CD4-positive, alpha-beta T cell treated with Interleukin-6 at 100 ng/mL for 8 hours (primary cell): ENCODE measurements around the gene RFK.
A peak's percentile ranks its signal among the peaks of the same experiment; 100 is the strongest.

Experiments
- DNase-seq: peaks from one replicate; pipeline ENCODE4 v3.0.0-alpha.2; 2020; ENCODE audit warnings: mixed read lengths, low spot score

Gene RFK

GRCh38 chr9:76412638-76413037 is 18.4 kb upstream of the RFK start:
- DNase-seq: no peak

- DNase-seq: no peak
These were observed 11.6 kb upstream of the RFK start for GRCh38 chr9:76405868-76406267.

- no peak for DNase-seq
These were observed 11.1 kb upstream of the RFK start for GRCh38 chr9:76405340-76405739.

- DNase-seq: no peak
These were observed 10.2 kb upstream of the RFK start for GRCh38 chr9:76404401-76404800.

GRCh38 chr9:76403352-76403751 is 9.1 kb upstream of the RFK start:
- DNase-seq: peak; percentile 51

GRCh38 chr9:76401580-76402354 is 7.5 kb upstream of the RFK start:
- no peak for DNase-seq

- no peak for DNase-seq
These were observed 7.0 kb upstream of the RFK start for GRCh38 chr9:76401176-76401575.

- DNase-seq: no peak
These were observed 6.4 kb upstream of the RFK start for GRCh38 chr9:76400534-76401096.

- DNase-seq: no peak
These were observed 5.6 kb upstream of the RFK start for GRCh38 chr9:76399856-76400255.

GRCh38 chr9:76396597-76396996 is 2.4 kb upstream of the RFK start:
- no peak for DNase-seq

- no peak for DNase-seq
These were observed 1.9 kb upstream of the RFK start for GRCh38 chr9:76396144-76396543.

- no peak for DNase-seq
These were observed 1.2 kb upstream of the RFK start for GRCh38 chr9:76395381-76395780.

GRCh38 chr9:76394960-76395252 is 680 bp upstream of the RFK start:
- DNase-seq: peak; percentile 48

GRCh38 chr9:76390656-76391055 is 3.6 kb downstream of the RFK start:
- no peak for DNase-seq

- DNase-seq: no peak
These were observed 14.7 kb downstream of the RFK start for GRCh38 chr9:76379494-76379893.

- no peak for DNase-seq
These were observed 15.7 kb downstream of the RFK start for GRCh38 chr9:76378367-76379073.

- no peak for DNase-seq
These were observed 16.4 kb downstream of the RFK start for GRCh38 chr9:76377791-76378190.

- DNase-seq: no peak
These were observed 19.3 kb downstream of the RFK start for GRCh38 chr9:76374783-76375559.

GRCh38 chr9:76373784-76374474 is 20.3 kb downstream of the RFK start:
- no peak for DNase-seq

GRCh38 chr9:76373173-76373783 is 20.9 kb downstream of the RFK start:
- no peak for DNase-seq

- DNase-seq: no peak
These were observed 21.9 kb downstream of the RFK start for GRCh38 chr9:76372336-76372735.

- DNase-seq: no peak
These were observed 22.3 kb downstream of the RFK start for GRCh38 chr9:76371901-76372300.
